Cortex of kidney (tissue), 1 donor: ENCODE data around the gene EHMT1.
"Not testable (repeated sequence)": the region's sequence is repeated elsewhere in the genome, so short reads cannot be mapped to it uniquely, and the experiment has no call there.

Experiments used
- DNase-seq: peaks from one replicate; lab custom pipeline; 2025; lab: John Stamatoyannopoulos, UW

EHMT1 gene

DNA sequence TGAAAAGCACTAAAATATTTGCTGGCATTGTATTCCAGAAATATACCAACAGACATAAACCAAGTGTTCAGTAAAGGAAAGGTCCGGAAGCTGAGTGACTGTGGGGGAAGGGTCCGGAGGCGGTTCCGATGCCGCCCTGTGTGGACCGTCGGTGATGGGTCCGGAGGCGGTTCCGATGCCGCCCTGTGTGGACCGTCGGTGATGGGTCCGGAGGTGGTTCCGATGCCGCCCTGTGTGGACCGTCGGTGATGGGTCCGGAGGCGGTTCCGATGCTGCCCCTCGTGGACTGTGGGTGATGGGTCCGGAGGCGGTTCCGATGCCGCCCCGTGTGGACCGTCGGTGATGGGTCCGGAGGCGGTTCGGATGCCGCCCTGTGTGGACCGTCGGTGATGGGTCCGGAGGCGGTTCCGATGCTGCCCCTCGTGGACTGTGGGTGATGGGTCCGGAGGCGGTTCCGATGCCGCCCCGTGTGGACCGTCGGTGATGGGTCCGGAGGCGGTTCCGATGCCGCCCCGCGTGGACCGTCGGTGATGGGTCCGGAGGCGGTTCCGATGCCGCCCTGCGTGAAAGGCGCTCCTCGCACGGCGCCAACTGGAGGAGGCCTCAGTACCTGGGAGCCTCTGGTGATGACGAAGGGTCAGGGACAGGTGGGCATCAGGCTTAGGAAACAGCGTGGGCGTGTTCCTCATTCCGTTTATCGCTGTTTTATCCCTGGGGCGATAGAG lies 191.1 kb downstream of the EHMT1 start:
- not testable (repeated sequence) for DNase-seq

GRCh38 chr9:137811283-137811870 lies 192.6 kb downstream of the EHMT1 start:
- DNase-seq: no peak

- DNase-seq: no peak
Observed at GRCh38 chr9:137812356-137813023, 193.7 kb downstream of the EHMT1 start.

DNA sequence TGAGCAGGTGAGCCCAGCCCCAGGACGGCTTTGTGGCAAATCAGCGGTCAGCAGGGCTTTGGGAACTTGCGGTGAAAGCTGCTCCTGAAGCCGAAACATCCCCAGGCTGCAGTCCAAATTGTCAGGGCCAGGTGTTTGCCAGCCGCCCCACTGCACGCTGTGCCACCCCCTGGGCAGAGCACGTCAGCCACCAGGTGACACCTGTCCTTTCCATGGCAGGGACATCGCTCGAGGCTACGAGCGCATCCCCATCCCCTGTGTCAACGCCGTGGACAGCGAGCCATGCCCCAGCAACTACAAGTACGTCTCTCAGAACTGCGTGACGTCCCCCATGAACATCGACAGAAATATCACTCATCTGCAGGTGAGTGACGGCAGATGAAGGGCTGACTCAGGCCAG lies 194.4 kb downstream of the EHMT1 start:
- no peak for DNase-seq

DNA sequence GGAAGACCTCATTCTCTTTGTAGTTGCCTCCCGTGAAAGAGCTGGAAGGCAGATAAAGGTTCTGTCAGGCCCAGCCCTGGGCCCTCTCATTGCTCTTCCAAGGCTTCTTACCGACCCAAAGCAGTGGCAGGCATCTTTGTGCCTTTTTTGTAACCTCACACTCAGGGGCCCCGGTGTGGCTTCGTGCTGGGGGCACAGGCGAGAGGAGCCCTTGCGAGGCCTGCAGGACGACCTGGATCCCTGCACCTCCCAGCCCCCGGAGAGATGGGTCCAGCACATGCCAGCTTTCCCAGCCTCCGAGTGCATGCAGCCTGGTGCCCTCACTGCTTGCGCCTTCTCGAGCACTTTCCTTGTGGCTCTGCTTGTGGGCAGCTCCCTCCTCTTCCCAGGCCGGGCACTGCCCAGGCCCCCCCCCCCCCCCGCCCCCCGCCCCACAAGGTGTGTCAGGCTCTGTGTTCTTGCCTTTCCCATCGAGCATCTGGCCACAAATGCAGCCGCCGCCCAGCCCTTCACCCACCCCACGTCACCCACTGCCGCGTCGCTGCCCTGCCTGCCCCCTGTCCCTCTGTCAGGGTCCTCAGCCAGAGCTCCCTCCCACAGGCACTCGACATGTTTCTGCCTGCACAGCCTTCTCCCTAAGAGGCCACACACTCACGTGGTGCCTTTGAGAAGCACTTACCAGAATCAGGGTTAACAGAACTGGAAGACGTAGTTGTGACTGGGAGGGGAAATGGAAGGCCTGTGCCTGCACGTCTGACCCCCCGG lies 195.0 kb downstream of the EHMT1 start:
- no peak for DNase-seq

GRCh38 chr9:137814436-137814835 lies 195.6 kb downstream of the EHMT1 start:
- no peak for DNase-seq

DNA sequence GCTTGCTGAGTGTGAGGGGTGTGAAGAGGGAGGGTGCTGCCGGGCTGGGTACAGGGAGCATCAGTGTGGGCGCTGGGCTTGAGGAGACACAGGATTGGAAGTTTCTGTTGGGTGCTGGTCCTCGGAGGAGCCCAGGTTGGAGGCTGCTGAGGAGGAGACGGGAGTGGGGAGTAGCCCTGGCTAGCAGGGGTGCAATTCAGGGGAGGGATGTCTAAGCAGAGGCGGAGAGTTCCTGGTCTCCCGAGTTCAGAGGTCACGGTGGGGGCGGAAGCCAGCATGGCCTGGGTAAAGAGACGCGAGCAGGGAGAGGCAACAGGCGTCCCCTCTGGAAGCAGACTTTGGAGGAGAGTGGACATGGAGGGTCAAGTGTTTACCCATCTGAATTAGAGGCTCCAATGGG lies 196.0 kb downstream of the EHMT1 start:
- no peak for DNase-seq

GRCh38 chr9:137815256-137816255 lies 196.8 kb downstream of the EHMT1 start:
- no peak for DNase-seq

DNA sequence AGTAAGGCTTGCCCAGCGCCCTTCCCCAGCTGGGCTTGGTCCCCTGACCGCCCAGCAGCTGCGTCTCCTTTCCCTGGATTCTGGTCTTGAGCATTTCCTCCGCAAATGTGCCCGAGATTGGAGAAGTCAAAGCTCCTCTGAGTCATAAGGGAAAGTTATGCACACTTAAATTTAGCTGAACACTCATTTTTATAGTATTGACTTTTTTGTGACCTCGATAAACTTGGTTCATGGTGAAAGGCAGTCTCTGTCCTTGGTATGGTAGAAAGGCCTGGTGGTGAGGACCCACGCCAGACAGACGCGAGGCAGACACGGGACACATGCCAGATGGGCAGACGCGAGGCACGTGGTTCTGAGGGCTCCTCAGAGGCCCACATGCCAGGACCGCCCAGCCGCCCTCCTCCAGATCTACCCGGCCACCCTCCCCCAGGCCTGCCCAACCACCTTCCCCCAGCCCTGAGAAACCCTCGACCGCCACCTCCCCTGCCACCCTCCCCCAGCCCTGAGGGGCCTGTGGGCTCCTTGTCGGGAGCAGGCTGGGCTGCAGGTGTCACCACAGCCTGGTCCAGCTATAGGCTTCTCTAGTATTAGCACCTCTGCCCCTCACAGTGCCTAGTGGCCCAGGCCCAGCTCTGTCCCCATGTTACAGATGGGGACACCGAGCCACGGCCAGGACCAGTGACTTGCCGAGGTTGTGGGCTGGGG lies 197.9 kb downstream of the EHMT1 start:
- no peak for DNase-seq

DNA sequence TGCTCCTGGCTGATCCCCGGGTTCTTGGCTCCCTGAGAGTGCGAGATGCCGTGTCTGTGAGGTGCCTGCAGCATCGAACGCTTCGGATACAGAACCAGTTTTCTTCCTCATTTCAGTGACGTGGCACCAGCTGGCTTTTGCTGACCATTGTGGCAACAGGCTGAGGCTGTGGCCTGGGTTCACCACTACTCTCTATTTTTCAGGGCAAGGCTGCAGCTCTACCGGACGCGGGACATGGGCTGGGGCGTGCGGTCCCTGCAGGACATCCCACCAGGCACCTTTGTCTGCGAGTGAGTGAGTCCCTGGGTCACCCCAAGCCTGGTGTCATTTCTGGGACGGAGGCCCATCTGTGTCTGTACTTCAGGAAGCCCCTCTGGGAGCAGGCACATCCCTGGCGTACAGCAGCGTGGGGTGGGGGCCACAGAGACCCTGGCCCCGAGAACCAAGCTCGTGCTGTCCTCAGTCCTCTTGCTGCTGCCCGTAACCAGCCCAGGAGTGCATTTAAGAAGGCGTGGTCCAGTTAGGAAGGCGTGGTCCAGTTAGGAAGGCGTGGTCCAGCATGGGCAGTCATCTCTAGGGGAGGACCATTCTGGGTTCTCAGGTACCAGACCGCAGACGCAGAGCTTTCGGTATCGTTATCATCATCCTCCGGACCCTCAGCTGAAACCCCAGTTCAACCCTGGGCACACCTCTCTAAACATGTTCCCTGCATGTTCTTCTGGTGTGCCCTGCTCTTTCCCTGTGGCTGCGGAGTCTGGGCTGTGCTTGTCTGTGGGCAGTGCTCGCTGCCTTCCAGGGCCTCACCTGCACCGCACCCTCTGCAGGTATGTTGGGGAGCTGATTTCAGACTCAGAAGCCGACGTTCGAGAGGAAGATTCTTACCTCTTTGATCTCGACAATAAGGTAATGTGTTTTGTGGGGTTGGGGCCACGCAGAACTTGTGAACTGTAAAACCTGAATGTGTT lies 198.7 kb downstream of the EHMT1 start:
- no peak for DNase-seq

DNA sequence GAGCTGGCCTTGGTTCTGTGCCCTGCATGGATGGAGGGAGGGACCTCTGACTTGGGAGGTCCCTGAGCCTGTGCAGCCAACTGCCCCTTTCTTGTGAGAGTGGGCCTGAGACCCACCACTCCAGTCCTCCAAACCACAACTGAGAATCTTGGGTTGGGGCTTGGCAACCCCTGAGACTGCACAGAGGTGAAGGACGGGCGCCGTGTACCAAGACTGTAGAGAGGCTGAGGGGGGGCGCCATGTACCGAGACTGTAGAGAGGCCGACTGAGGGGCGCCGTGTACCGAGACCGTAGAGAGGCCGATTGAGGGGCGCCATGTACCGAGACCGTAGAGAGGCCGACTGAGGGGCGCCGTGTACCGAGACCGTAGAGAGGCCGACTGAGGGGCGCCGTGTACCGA lies 199.5 kb downstream of the EHMT1 start:
- no peak for DNase-seq

DNA sequence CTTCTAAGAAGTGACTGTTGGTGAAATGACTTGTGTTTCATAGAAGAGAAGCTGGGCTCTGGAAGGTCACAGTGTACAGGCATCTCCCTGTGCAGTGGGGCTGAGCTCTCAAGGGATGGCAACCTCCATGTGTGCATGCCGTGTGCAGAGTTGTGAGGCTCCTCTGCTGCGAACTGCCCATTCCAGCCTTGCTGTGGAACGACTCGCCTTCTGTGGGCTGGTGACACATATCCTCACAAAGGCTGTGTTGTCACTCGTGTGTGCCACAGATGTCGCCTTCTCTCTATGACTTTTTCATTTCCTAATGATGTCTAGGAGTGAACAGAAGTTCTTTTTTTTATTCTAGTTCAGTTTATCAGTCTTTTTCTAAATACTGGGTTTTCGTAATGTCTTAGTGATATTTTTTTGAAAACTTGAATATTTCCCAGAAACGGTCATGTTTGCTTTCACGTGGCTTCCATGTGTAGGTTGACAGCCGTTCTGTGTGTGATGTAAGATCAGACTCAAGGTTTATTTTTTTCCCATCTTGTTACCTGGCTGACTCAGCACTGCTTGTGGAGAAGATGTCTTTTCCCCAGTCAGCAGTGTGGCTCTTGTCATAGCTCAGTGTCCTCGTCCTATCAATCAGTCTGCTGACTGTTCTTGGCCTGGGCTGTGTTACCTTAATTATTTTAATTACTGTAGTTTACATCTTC lies 201.5 kb downstream of the EHMT1 start:
- DNase-seq: no peak

- no peak for DNase-seq
Observed at GRCh38 chr9:137823986-137824771, 205.4 kb downstream of the EHMT1 start.

- no peak for DNase-seq
Observed at GRCh38 chr9:137825324-137825989, 206.7 kb downstream of the EHMT1 start.

- no peak for DNase-seq
Observed at GRCh38 chr9:137827908-137828526, 209.2 kb downstream of the EHMT1 start.

DNA sequence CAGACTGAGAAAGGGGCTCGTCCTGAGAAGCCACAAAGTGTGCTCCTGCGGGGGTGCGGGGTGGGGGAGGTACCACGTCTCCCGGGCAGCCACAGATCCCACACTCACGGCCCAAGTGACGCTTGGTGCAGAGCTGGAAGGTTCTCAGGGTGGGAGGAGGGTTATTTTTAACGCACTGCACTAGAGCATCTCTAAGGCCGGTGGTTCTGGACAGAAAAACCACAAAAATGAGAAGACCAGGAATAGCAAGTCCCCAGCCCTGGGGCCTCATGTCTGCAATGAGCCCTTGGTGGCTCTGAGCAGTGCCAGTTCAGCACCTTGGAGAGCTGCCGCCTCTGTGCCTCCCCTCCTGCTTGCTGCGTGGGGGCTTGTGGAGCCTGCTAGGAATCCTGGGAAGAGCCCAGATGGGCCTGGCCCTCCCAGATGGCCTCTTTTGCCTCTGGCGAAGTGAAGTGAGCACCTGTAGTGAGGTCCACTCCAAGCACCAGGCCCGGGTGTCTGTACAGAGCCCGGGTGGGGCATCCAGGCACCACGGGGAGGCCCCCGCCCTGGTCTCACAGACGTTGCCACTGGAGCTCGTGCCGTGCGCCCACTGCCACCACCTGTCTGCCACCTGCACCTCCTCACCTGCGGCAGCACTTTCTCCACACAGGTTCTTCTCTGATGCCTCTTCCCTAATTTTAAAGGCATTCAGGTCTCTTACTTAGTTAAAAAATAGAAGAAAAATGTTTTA lies 209.9 kb downstream of the EHMT1 start:
- DNase-seq: no peak
